Measurements from ENCODE around the gene SERPINA6.

GRCh38 chr14:94345344-94346064, 22.4 kb upstream of the SERPINA6 start:
- TF ChIP-seq CTCF (IDR thresholded peaks at IDR 0.05) = no peak
- no peak for TF ChIP-seq POLR2AphosphoS5 (IDR thresholded peaks at IDR 0.05)

Measured in breast epithelium (tissue), 3 donors.